Karpas-422 (cell line): ENCODE measurements around the gene SAMMSON. TPM values are rescaled to one million over a fixed set of nuclear protein-coding genes. Genes with fewer than 3 reads are reported as not detected.

Experiments
- DNase-seq: peaks from one replicate; pipeline ENCODE4 v3.0.0-alpha.2; 2015
- H2AFZ ChIP-seq: fragments of 200-600 bp; sonication (generic); 2 replicates; pipeline ENCODE4 v1.6.1; 2014; ENCODE audit warnings: antibody characterized with exemption, low read length, mixed read lengths
- H3K27ac ChIP-seq: fragments of 200-600 bp; sonication (generic); 2 replicates; pipeline ENCODE4 v1.5.1; 2014; ENCODE audit warnings: mild to moderate bottlenecking, low read length, moderate library complexity
- H3K27me3 ChIP-seq: fragments of 200-600 bp; sonication (generic); 2 replicates; pipeline ENCODE4 v1.6.1; 2014; ENCODE audit warnings: low read length, mixed read lengths
- H3K36me3 ChIP-seq: fragments of 200-600 bp; sonication (generic); 2 replicates; pipeline ENCODE4 v1.6.1; 2014; ENCODE audit warnings: low read length, mixed read lengths; ENCODE audit not compliant: insufficient read depth
- H3K4me1 ChIP-seq: fragments of 200-600 bp; sonication (generic); 2 replicates; pipeline ENCODE4 v1.6.1; 2014; ENCODE audit warnings: mild to moderate bottlenecking, low read length, mixed read lengths
- H3K4me2 ChIP-seq: fragments of 200-600 bp; sonication (generic); 2 replicates; pipeline ENCODE4 v1.6.1; 2014; ENCODE audit warnings: low read length, low read depth, mild to moderate bottlenecking; ENCODE audit not compliant: poor library complexity, severe bottlenecking
- H3K4me3 ChIP-seq: fragments of 200-600 bp; sonication (generic); 2 replicates; pipeline ENCODE4 v1.5.1; 2014; ENCODE audit warnings: mild to moderate bottlenecking, antibody characterized with exemption, low read length, mixed read lengths
- H3K79me2 ChIP-seq: fragments of 200-600 bp; sonication (generic); 2 replicates; pipeline ENCODE4 v1.6.1; 2014; ENCODE audit warnings: mild to moderate bottlenecking, low read length, mixed read lengths
- H3K9ac ChIP-seq: fragments of 200-600 bp; sonication (generic); 2 replicates; pipeline ENCODE4 v1.6.0; 2014; ENCODE audit warnings: low read length
- H3K9me2 ChIP-seq: fragments of 200-600 bp; sonication (generic), shearing (Covaris generic); replicated peaks from 2 replicates; pipeline ENCODE4 v1.6.0; 2014; ENCODE audit warnings: mild to moderate bottlenecking, low read length, moderate library complexity; ENCODE audit not compliant: insufficient read depth
- H3K9me3 ChIP-seq: fragments of 300-700, 200-600 bp; sonication (generic); 2 replicates; pipeline ENCODE4 v1.6.1; 2014; ENCODE audit warnings: low read length, mixed read lengths
- H4K20me1 ChIP-seq: fragments of 200-600 bp; sonication (generic); 2 replicates; pipeline ENCODE4 v1.6.1; 2014; ENCODE audit warnings: mild to moderate bottlenecking, antibody characterized with exemption, low read length, low read depth; ENCODE audit not compliant: insufficient read depth
- total RNA-seq: library from RNA; depleted of rRNA; stranded (reverse); fragments of >200 nt; shearing (Covaris generic); gene quantifications from 2 replicates; pipeline ENCODE4 v1.2.3, GENCODE V29; 2014; ENCODE audit warnings: low replicate concordance

Gene SAMMSON
- total RNA-seq, 1 experiment from 2014 or later, result not detected

GRCh38 chr3:70028361-70028760 is 28.8 kb downstream of the SAMMSON start:
- Histone ChIP-seq H4K20me1 (no peaks in the 10 kb centered on the region), H3K27ac (no peak overlapping the region), H3K4me2 (no peak overlapping the region), H3K36me3 (no peaks in the 10 kb centered on the region), H3K4me3 (no peak overlapping the region), H3K4me1 (no peaks in the 10 kb centered on the region), H3K9me3 (no peaks in the 10 kb centered on the region), H3K27me3 (no peaks in the 10 kb centered on the region), H2AFZ (no peak overlapping the region), H3K9ac (no peak overlapping the region), H3K79me2 (no peaks in the 10 kb centered on the region), H3K9me2 (no peaks in the 10 kb centered on the region)
- no peak for DNase-seq

GRCh38 chr3:70038693-70039092 is 39.2 kb downstream of the SAMMSON start:
- Histone ChIP-seq H3K4me3 (no peak overlapping the region), H3K9me2 (no peaks in the 10 kb centered on the region), H2AFZ (no peak overlapping the region), H3K9ac (no peak overlapping the region), H3K4me2 (no peak overlapping the region), H3K4me1 (no peaks in the 10 kb centered on the region), H3K27me3 (no peaks in the 10 kb centered on the region), H4K20me1 (no peaks in the 10 kb centered on the region), H3K36me3 (no peaks in the 10 kb centered on the region), H3K9me3 (no peaks in the 10 kb centered on the region), H3K79me2 (no peaks in the 10 kb centered on the region), H3K27ac (no peak overlapping the region)
- DNase-seq, result no peak

GRCh38 chr3:70040386-70040785 is 40.9 kb downstream of the SAMMSON start:
- no peaks in the 10 kb centered on the region for H3K4me1 ChIP-seq

GRCh38 chr3:70042641-70043040 is 43.1 kb downstream of the SAMMSON start:
- no peaks in the 10 kb centered on the region for H3K79me2 ChIP-seq
- no peaks in the 10 kb centered on the region for H4K20me1 ChIP-seq
- no peak overlapping the region for H3K4me2 ChIP-seq
- H3K9me2 ChIP-seq, result no peaks in the 10 kb centered on the region
- H3K36me3 ChIP-seq, result no peaks in the 10 kb centered on the region
- no peak overlapping the region for H3K27ac ChIP-seq
- no peaks in the 10 kb centered on the region for H3K4me1 ChIP-seq
- no peaks in the 10 kb centered on the region for H3K27me3 ChIP-seq
- DNase-seq, result no peak
- no peak overlapping the region for H3K4me3 ChIP-seq
- no peak overlapping the region for H3K9ac ChIP-seq
- H3K9me3 ChIP-seq, result no peaks in the 10 kb centered on the region
- H2AFZ ChIP-seq, result no peak overlapping the region

More at GRCh38 chr3:70040386-70040785, 40.9 kb downstream of the SAMMSON start:
- Histone ChIP-seq H3K27me3 (no peaks in the 10 kb centered on the region), H3K9me3 (no peaks in the 10 kb centered on the region), H3K9me2 (no peaks in the 10 kb centered on the region), H3K4me2 (no peak overlapping the region), H3K27ac (no peak overlapping the region), H4K20me1 (no peaks in the 10 kb centered on the region), H3K9ac (no peak overlapping the region), H2AFZ (no peak overlapping the region), H3K4me3 (no peak overlapping the region), H3K36me3 (no peaks in the 10 kb centered on the region), H3K79me2 (no peaks in the 10 kb centered on the region)
- no peak for DNase-seq

GRCh38 chr3:70049761-70050160 is 50.2 kb downstream of the SAMMSON start:
- Histone ChIP-seq H3K9ac (no peak overlapping the region), H3K9me3 (no peaks in the 10 kb centered on the region), H3K4me1 (no peaks in the 10 kb centered on the region), H3K27me3 (no peaks in the 10 kb centered on the region), H4K20me1 (no peaks in the 10 kb centered on the region), H3K4me3 (no peak overlapping the region), H3K9me2 (no peaks in the 10 kb centered on the region), H3K36me3 (no peaks in the 10 kb centered on the region), H3K27ac (no peak overlapping the region), H2AFZ (no peak overlapping the region), H3K79me2 (no peaks in the 10 kb centered on the region), H3K4me2 (no peak overlapping the region)
- DNase-seq, result no peak

GRCh38 chr3:70053293-70053692 is 53.8 kb downstream of the SAMMSON start:
- Histone ChIP-seq H3K9ac (no peak overlapping the region), H3K79me2 (no peaks in the 10 kb centered on the region), H3K27ac (no peak overlapping the region), H3K4me3 (no peak overlapping the region), H3K4me1 (no peaks in the 10 kb centered on the region), H3K27me3 (no peaks in the 10 kb centered on the region), H3K4me2 (no peak overlapping the region), H4K20me1 (no peaks in the 10 kb centered on the region), H3K9me3 (no peaks in the 10 kb centered on the region), H2AFZ (no peak overlapping the region), H3K36me3 (no peaks in the 10 kb centered on the region), H3K9me2 (no peaks in the 10 kb centered on the region)
- DNase-seq, result no peak

- DNase-seq, result no peak
- no peak overlapping the region for H3K27ac ChIP-seq
- no peak overlapping the region for H3K9ac ChIP-seq
- no peaks in the 10 kb centered on the region for H3K36me3 ChIP-seq
- no peaks in the 10 kb centered on the region for H3K4me1 ChIP-seq
- no peaks in the 10 kb centered on the region for H4K20me1 ChIP-seq
- H3K79me2 ChIP-seq, result no peaks in the 10 kb centered on the region
- no peaks in the 10 kb centered on the region for H3K9me2 ChIP-seq
- no peak overlapping the region for H3K4me3 ChIP-seq
- H3K4me2 ChIP-seq, result no peak overlapping the region
- H3K9me3 ChIP-seq, result no peaks in the 10 kb centered on the region
- H3K27me3 ChIP-seq, result no peaks in the 10 kb centered on the region
- H2AFZ ChIP-seq, result no peak overlapping the region
These were observed 56.5 kb downstream of the SAMMSON start for GRCh38 chr3:70056081-70056480.

- no peak for DNase-seq
- no peaks in the 10 kb centered on the region for H3K9me3 ChIP-seq
These were observed 57.9 kb downstream of the SAMMSON start for GRCh38 chr3:70057426-70057825.

GRCh38 chr3:70061096-70061495 is 61.6 kb downstream of the SAMMSON start:
- DNase-seq, result no peak
- Histone ChIP-seq H3K79me2 (no peaks in the 10 kb centered on the region), H3K27me3 (no peaks in the 10 kb centered on the region), H3K9me3 (no peaks in the 10 kb centered on the region), H3K9ac (no peak overlapping the region), H3K36me3 (no peaks in the 10 kb centered on the region), H3K27ac (no peak overlapping the region), H2AFZ (no peak overlapping the region), H3K4me2 (no peak overlapping the region), H3K4me1 (no peaks in the 10 kb centered on the region), H3K9me2 (no peaks in the 10 kb centered on the region), H4K20me1 (no peaks in the 10 kb centered on the region), H3K4me3 (no peak overlapping the region)

More at GRCh38 chr3:70057426-70057825, 57.9 kb downstream of the SAMMSON start:
- Histone ChIP-seq H3K4me2 (no peak overlapping the region), H3K27me3 (no peaks in the 10 kb centered on the region), H4K20me1 (no peaks in the 10 kb centered on the region), H3K36me3 (no peaks in the 10 kb centered on the region), H3K27ac (no peak overlapping the region), H3K9me2 (no peaks in the 10 kb centered on the region), H3K4me1 (no peaks in the 10 kb centered on the region), H3K9ac (no peak overlapping the region), H3K4me3 (no peak overlapping the region), H3K79me2 (no peaks in the 10 kb centered on the region), H2AFZ (no peak overlapping the region)
